Neural cell (in vitro differentiated cells): Measurements from ENCODE around the gene SH3RF1. TPM values are rescaled to one million over a fixed set of nuclear protein-coding genes. Genes with fewer than 3 reads are reported as not detected.

Experiments
- H2AFZ ChIP-seq: fragments of 200-600, 300-800 bp; sonication (generic), shearing (Covaris generic); 2 replicates; pipeline ENCODE4 v1.6.0; 2014; ENCODE audit warnings: low read depth, mild to moderate bottlenecking, antibody characterized with exemption, low read length, moderate library complexity
- H3F3A ChIP-seq: fragments of 200-600 bp; shearing (Covaris generic); 2 replicates; pipeline ENCODE4 v1.6.1; 2016; ENCODE audit warnings: mild to moderate bottlenecking, moderate library complexity, mixed read lengths, antibody characterized with exemption, low read length; ENCODE audit not compliant: insufficient read depth, poor library complexity, severe bottlenecking
- H3K27ac ChIP-seq: fragments of 200-600, 300-800 bp; sonication (generic), shearing (Covaris generic); 2 replicates; pipeline ENCODE4 v1.5.1; 2014; ENCODE audit warnings: mild to moderate bottlenecking, low read length, moderate library complexity
- H3K27me3 ChIP-seq: fragments of 300-800, 200-600 bp; sonication (generic), shearing (Covaris generic); 2 replicates; pipeline ENCODE4 v1.6.0; 2014; ENCODE audit warnings: mild to moderate bottlenecking, low read depth, low read length, moderate library complexity; ENCODE audit not compliant: insufficient read depth
- H3K36me3 ChIP-seq: fragments of 300-800, 200-600 bp; sonication (generic), shearing (Covaris generic); 2 replicates; pipeline ENCODE4 v1.5.1; 2014; ENCODE audit warnings: mild to moderate bottlenecking, antibody characterized with exemption, low read length, moderate library complexity; ENCODE audit not compliant: insufficient read depth
- H3K4me2 ChIP-seq: fragments of 300-800, 200-600 bp; sonication (generic), shearing (Covaris generic); 2 replicates; pipeline ENCODE4 v1.6.0; 2014; ENCODE audit warnings: mild to moderate bottlenecking, low read length
- H3K4me3 ChIP-seq: fragments of 300-800, 200-600 bp; sonication (generic), shearing (Covaris generic); 2 replicates; pipeline ENCODE4 v1.5.1; 2014; ENCODE audit warnings: mild to moderate bottlenecking, low read length, moderate library complexity
- H3K79me2 ChIP-seq: fragments of 200-600 bp; shearing (Covaris generic); replicated peaks from 2 replicates; pipeline ENCODE4 v1.6.0; 2014; ENCODE audit warnings: mild to moderate bottlenecking, low read length, moderate library complexity; ENCODE audit not compliant: insufficient read depth
- H3K9ac ChIP-seq: fragments of 300-800, 200-600 bp; sonication (generic), shearing (Covaris generic); 2 replicates; pipeline ENCODE4 v1.6.1; 2016; ENCODE audit warnings: mild to moderate bottlenecking, low read length, mixed read lengths
- H3K9me2 ChIP-seq: fragments of 200-600 bp; shearing (Covaris generic); 2 replicates; pipeline ENCODE4 v1.6.1; 2016; ENCODE audit warnings: mild to moderate bottlenecking, low read length, mixed read lengths; ENCODE audit not compliant: insufficient read depth
- H3K9me3 ChIP-seq: fragments of 200-600, 300-800 bp; sonication (generic), shearing (Covaris generic); 2 replicates; pipeline ENCODE4 v1.6.1; 2016; ENCODE audit warnings: mild to moderate bottlenecking, mixed run types, low read length, moderate library complexity, mixed read lengths
- H4K20me1 ChIP-seq: fragments of 200-600 bp; shearing (Covaris generic); 2 replicates; pipeline ENCODE4 v1.6.1; 2016; ENCODE audit warnings: mild to moderate bottlenecking, mixed run types; ENCODE audit not compliant: insufficient read depth
- CTCF ChIP-seq: fragments of 450-650 bp; IDR thresholded peaks from 2 replicates; pipeline ENCODE4 v1.5.1; 2014; ENCODE audit warnings: antibody characterized with exemption, mild to moderate bottlenecking, moderate library complexity; ENCODE audit not compliant: poor library complexity, severe bottlenecking
- EP300 ChIP-seq: fragments of 450-650 bp; conservative IDR thresholded peaks from 2 replicates; pipeline ENCODE4 v1.6.1; 2014; ENCODE audit warnings: antibody characterized with exemption, mild to moderate bottlenecking, moderate library complexity; ENCODE audit not compliant: poor library complexity, severe bottlenecking
- EZH2 ChIP-seq: fragments of 200-600, 300-800 bp; shearing (Covaris generic), sonication (generic); IDR thresholded peaks from 2 replicates; pipeline ENCODE4 v1.6.1; 2014; ENCODE audit warnings: antibody characterized with exemption, low read length, borderline replicate concordance, mild to moderate bottlenecking; ENCODE audit not compliant: insufficient read depth, poor library complexity, severe bottlenecking
- MXI1 ChIP-seq: fragments of 450-650 bp; conservative IDR thresholded peaks from 2 replicates; pipeline ENCODE4 v1.6.1; 2014; ENCODE audit warnings: antibody characterized with exemption, mild to moderate bottlenecking; ENCODE audit not compliant: poor library complexity, severe bottlenecking
- POLR2AphosphoS5 ChIP-seq: IDR thresholded peaks from 2 replicates; pipeline ENCODE4 v1.6.1; 2012
- RAD21 ChIP-seq: fragments of 450-650 bp; conservative IDR thresholded peaks from 2 replicates; pipeline ENCODE4 v1.6.1; 2014; ENCODE audit warnings: antibody characterized with exemption, mild to moderate bottlenecking, moderate library complexity
- REST ChIP-seq: IDR thresholded peaks from 2 replicates; pipeline ENCODE4 v1.6.1; 2012; ENCODE audit warnings: borderline replicate concordance
- SMC3 ChIP-seq: fragments of 450-650 bp; conservative IDR thresholded peaks from 2 replicates; pipeline ENCODE4 v1.6.1; 2014; ENCODE audit warnings: antibody characterized with exemption, mild to moderate bottlenecking, moderate library complexity; ENCODE audit not compliant: poor library complexity
- TAF1 ChIP-seq: IDR thresholded peaks from 2 replicates; pipeline ENCODE4 v1.6.1; 2012; ENCODE audit warnings: low read depth
- polyA plus RNA-seq: library from polyadenylated mRNA; depleted of rRNA; stranded (reverse); fragments of >200 nt; gene quantifications from 2 replicates; pipeline ENCODE4 v1.2.3, GENCODE V29; 2014

SH3RF1 gene
- polyA plus RNA-seq, 1 donor from 2014 or later = 3.1 TPM

GRCh38 chr4:169117591-169118081 is 153.1 kb downstream of the SH3RF1 start:
- Histone ChIP-seq H3K27me3 (no peaks in the 10 kb centered on the region), H3K9me3 (no peaks in the 10 kb centered on the region), H3K79me2 (no peaks in the 10 kb centered on the region), H3F3A (no peaks in the 10 kb centered on the region), H4K20me1 (no peaks in the 10 kb centered on the region), H3K4me3 (no peak overlapping the region), H3K4me2 (no peak overlapping the region), H3K27ac (no peak overlapping the region), H3K9ac (no peak overlapping the region), H2AFZ (no peak overlapping the region), H3K36me3 (peaks cover 4% of the 10 kb centered on the region), H3K9me2 (no peaks in the 10 kb centered on the region)
- TF ChIP-seq EZH2 = no peak
- no peak for TF ChIP-seq CTCF
- TF ChIP-seq MXI1 = no peak
- no peak for TF ChIP-seq REST
- no peak for TF ChIP-seq RAD21
- TF ChIP-seq TAF1 = no peak
- no peak for TF ChIP-seq POLR2AphosphoS5
- no peak for TF ChIP-seq EP300
- no peak for TF ChIP-seq SMC3

GRCh38 chr4:169116270-169116901 is 154.4 kb downstream of the SH3RF1 start:
- Histone ChIP-seq H3K9me3 (no peaks in the 10 kb centered on the region), H3K9me2 (no peaks in the 10 kb centered on the region), H2AFZ (no peak overlapping the region), H3K9ac (no peak overlapping the region), H3K27ac (no peak overlapping the region), H4K20me1 (no peaks in the 10 kb centered on the region), H3F3A (no peaks in the 10 kb centered on the region), H3K79me2 (no peaks in the 10 kb centered on the region), H3K27me3 (no peaks in the 10 kb centered on the region), H3K36me3 (no peaks in the 10 kb centered on the region), H3K4me3 (no peak overlapping the region), H3K4me2 (no peak overlapping the region)
- TF ChIP-seq SMC3 (no peak), EZH2 (no peak), EP300 (no peak), CTCF (no peak), REST (no peak), MXI1 (no peak), RAD21 (no peak), TAF1 (no peak), POLR2AphosphoS5 (no peak)
